ENCODE results near the gene HSPA5.

The HSPA5 gene

DNA sequence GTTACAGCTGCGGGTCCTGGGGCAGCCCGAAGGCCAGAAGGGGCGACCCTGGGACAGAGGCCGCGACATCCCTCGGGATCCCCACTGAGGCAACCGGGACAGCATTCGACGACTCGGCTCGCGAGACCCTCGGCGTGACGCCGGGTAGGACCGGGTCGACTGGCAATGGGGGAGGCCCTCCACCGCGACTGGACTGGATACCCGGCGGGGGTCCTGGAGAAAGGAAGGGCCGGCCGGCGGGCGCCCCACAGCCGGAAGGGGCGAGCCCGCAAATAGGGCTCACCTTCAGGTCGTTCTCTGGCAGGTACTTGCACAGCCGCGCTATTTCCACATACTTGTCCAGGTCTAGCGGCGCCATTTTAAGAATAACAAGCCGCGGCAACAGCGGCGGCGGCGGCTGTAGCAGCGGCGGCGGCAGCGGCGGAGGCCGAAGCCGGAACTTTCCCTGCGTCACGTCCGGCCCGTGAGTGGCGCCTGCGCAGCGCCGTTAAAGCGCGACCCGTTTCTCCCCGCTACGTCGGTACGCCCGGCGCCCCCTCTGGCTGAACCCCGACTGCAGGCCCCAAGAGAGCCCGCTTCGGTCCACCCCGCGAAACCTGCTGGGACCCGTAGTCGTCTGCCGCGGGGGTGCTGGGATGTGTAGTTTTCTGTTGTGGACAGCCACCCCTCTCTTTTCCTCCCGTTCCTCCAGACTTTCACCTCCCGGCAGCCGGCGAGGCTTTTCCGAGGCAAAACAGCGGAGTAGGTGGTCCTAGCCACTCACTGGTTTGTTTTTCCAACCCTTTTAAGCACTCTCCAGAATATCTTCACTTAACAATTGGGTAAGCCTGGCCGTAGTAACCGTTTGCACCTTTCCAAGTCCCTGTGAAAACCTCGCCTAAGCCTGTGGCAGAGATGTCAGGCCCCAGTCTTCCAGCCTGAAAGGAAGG, 51.5 kb downstream of the HSPA5 start, which contains the start of gene PPP6C:
Gene PPP6C, minus strand, starts transcription at position 443 of the 929 bp plus-strand sequence. Its CDS starts 85 bp downstream, at position 358.
- peak; percentile 93 for DNase-seq

- DNase-seq: no peak
Observed at GRCh38 chr9:125189011-125189360, 52.2 kb downstream of the HSPA5 start.

Measured in MV-4-11 (cell line).